Measurements from ENCODE around the gene ATP13A5. TPM values are rescaled to one million over a fixed set of nuclear protein-coding genes. Genes with fewer than 3 reads are reported as not detected.

Gene ATP13A5
- total RNA-seq, 1 donor from 2014 or later = not detected

GRCh38 chr3:193367868-193368267 is 10.7 kb downstream of the ATP13A5 start:
- Mint-ChIP-seq H3K36me3 (no peaks in the 10 kb centered on the region), H3K27ac (no peak overlapping the region), H3K4me3 (no peak overlapping the region), H3K9me3 (no peaks in the 10 kb centered on the region), H3K4me1 (ENCODE audit: unreplicated experiment) (no peaks in the 10 kb centered on the region), H3K27me3 (no peaks in the 10 kb centered on the region)
- TF ChIP-seq, protein P1, sequence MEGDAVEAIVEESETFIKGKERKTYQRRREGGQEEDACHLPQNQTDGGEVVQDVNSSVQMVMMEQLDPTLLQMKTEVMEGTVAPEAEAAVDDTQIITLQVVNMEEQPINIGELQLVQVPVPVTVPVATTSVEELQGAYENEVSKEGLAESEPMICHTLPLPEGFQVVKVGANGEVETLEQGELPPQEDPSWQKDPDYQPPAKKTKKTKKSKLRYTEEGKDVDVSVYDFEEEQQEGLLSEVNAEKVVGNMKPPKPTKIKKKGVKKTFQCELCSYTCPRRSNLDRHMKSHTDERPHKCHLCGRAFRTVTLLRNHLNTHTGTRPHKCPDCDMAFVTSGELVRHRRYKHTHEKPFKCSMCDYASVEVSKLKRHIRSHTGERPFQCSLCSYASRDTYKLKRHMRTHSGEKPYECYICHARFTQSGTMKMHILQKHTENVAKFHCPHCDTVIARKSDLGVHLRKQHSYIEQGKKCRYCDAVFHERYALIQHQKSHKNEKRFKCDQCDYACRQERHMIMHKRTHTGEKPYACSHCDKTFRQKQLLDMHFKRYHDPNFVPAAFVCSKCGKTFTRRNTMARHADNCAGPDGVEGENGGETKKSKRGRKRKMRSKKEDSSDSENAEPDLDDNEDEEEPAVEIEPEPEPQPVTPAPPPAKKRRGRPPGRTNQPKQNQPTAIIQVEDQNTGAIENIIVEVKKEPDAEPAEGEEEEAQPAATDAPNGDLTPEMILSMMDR (conservative IDR thresholded peaks at IDR 0.05) = no peak
- no peak for DNase-seq (ENCODE audit: extremely low spot score, unreplicated experiment)

DNA sequence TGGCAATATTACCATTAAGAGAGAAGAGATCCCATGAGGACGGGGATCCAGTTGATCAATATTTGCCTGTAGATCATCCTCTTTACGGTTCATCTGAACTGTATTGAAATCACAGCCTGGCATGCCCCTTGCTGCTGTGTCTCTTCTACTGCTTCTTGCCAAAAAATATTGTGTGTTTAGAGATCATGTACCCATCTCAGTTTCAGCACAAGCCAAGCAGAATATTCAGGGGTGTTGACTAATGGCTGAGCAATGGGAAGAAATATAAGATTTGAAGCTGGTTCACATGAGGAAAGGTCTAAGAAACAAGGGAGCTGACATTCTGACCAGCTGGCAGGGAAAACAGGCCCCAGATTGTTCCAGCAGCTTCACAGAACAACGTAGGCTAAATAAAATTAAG is 21.3 kb downstream of the ATP13A5 start:
- Mint-ChIP-seq H3K4me1 (ENCODE audit: unreplicated experiment) (no peaks in the 10 kb centered on the region), H3K27ac (no peak overlapping the region), H3K27me3 (peaks cover 3% of the 10 kb centered on the region), H3K9me3 (no peaks in the 10 kb centered on the region), H3K4me3 (no peak overlapping the region), H3K36me3 (no peaks in the 10 kb centered on the region)
- no peak for DNase-seq (ENCODE audit: extremely low spot score, unreplicated experiment)
- TF ChIP-seq, protein P1 (conservative IDR thresholded peaks at IDR 0.05) = no peak

DNA sequence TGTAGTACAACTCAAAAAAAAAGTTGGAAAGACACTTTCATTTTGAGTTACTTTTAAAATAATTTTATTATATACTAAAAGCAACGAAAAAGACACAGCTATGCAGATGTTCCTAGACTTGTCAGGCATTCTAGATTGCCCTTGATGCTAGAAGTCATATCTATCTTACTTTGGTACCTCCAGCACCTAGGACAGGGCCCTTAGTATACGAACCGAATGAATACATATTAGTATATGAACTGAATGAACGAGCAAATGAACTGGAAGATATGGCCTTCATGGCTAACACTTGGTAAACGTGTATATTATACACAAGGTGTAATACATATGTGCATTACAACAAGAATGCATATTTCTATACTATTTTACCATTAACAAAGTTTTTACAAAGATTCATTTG is 24.1 kb downstream of the ATP13A5 start:
- Mint-ChIP-seq H3K4me1 (ENCODE audit: unreplicated experiment) (no peaks in the 10 kb centered on the region), H3K4me3 (no peak overlapping the region), H3K27ac (no peak overlapping the region), H3K27me3 (peaks cover 3% of the 10 kb centered on the region), H3K36me3 (no peaks in the 10 kb centered on the region), H3K9me3 (no peaks in the 10 kb centered on the region)
- DNase-seq (ENCODE audit: extremely low spot score, unreplicated experiment) = no peak
- TF ChIP-seq, protein P1 (conservative IDR thresholded peaks at IDR 0.05) = no peak

DNA sequence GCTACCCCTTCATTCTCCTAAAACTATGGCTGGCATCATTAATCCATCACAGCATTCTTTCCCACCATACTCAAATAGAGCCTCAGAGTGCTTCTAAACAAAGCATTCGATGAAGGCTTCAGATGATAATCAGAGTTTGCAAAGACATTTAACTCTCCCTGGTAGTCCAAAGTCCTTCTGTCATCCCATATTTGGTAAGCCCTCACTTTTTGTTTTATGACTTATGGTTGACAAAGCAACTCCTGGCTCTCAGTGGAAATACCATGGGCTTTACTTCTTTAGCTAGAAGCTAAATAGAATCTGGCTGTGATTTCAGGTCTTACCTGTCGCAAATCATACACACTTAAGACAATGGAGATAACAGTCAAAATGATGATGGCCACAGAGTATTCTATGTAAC is 27.8 kb downstream of the ATP13A5 start:
- DNase-seq (ENCODE audit: extremely low spot score, unreplicated experiment) = no peak
- Mint-ChIP-seq H3K4me1 (ENCODE audit: unreplicated experiment) (peaks cover 9% of the 10 kb centered on the region), H3K9me3 (no peaks in the 10 kb centered on the region), H3K36me3 (no peaks in the 10 kb centered on the region), H3K27me3 (no peaks in the 10 kb centered on the region), H3K4me3 (no peak overlapping the region), H3K27ac (no peak overlapping the region)
- TF ChIP-seq, protein P1 (conservative IDR thresholded peaks at IDR 0.05) = no peak

GRCh38 chr3:193348686-193349085 is 29.9 kb downstream of the ATP13A5 start:
- Mint-ChIP-seq H3K27ac (no peak overlapping the region), H3K9me3 (no peaks in the 10 kb centered on the region), H3K4me3 (no peak overlapping the region), H3K4me1 (ENCODE audit: unreplicated experiment) (peaks cover 9% of the 10 kb centered on the region), H3K27me3 (no peaks in the 10 kb centered on the region), H3K36me3 (no peaks in the 10 kb centered on the region)
- DNase-seq (ENCODE audit: extremely low spot score, unreplicated experiment) = no peak
- TF ChIP-seq, protein P1 (conservative IDR thresholded peaks at IDR 0.05) = no peak

All from type B pancreatic cell (in vitro differentiated cells).